Omental fat pad (tissue), 4 donors: ENCODE data around the gene WFIKKN1. TPM values are rescaled to one million over a fixed set of nuclear protein-coding genes. Genes with fewer than 3 reads are reported as not detected.

ENCODE experiments used
- ATAC-seq: fragments of 150-250 bp; one replicate; pipeline ENCODE4 v1.9.1; 2016; ENCODE audit warnings: mild to moderate bottlenecking, moderate library complexity; ENCODE audit not compliant: low FRiP score
- DNase-seq: peaks from one replicate; pipeline ENCODE4 v3.0.0-alpha.2; 2019; ENCODE audit warnings: low spot score
- total RNA-seq, 4 donors: library from RNA; depleted of rRNA; stranded (reverse); fragments of >200 nt; gene quantifications; one replicate each; pipeline ENCODE4 v1.1.0, GENCODE V29; 2016
- TF ChIP-seq, protein P1 (sequence below), 3 donors: fragments of 450-650 bp; IDR thresholded peaks; one replicate each; pipeline ENCODE4 v1.5.1; 2016 to 2017; ENCODE audit warnings: antibody characterized with exemption in 3 of 3, mild to moderate bottlenecking in 3 of 3, moderate library complexity in 2 of 3

The WFIKKN1 gene
- total RNA-seq, 4 donors from 2014 or later: 0.19 to 0.63 (median 0.25) TPM; not detected in 1

DNA sequence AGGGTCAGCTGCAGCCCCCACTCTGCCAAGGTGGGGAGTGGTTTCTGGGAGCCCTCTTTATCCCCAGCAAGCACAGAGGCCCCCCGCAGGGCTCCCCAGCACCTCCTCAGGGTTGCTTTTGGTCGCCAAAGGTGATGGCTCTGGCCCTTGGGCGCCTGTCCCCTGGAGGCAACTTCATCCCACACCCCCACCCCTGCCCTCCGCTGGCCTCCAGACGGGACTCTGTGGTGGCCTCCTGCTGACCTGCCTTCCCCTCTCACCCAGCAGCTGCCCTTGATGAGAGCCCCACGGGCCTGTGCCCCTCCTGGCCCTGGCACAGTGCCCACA is 29.3 kb downstream of the WFIKKN1 start:
- ATAC-seq (no peak), DNase-seq (no peak)
- TF ChIP-seq, protein P1, sequence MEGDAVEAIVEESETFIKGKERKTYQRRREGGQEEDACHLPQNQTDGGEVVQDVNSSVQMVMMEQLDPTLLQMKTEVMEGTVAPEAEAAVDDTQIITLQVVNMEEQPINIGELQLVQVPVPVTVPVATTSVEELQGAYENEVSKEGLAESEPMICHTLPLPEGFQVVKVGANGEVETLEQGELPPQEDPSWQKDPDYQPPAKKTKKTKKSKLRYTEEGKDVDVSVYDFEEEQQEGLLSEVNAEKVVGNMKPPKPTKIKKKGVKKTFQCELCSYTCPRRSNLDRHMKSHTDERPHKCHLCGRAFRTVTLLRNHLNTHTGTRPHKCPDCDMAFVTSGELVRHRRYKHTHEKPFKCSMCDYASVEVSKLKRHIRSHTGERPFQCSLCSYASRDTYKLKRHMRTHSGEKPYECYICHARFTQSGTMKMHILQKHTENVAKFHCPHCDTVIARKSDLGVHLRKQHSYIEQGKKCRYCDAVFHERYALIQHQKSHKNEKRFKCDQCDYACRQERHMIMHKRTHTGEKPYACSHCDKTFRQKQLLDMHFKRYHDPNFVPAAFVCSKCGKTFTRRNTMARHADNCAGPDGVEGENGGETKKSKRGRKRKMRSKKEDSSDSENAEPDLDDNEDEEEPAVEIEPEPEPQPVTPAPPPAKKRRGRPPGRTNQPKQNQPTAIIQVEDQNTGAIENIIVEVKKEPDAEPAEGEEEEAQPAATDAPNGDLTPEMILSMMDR (IDR thresholded peaks at IDR 0.05): no peak

DNA sequence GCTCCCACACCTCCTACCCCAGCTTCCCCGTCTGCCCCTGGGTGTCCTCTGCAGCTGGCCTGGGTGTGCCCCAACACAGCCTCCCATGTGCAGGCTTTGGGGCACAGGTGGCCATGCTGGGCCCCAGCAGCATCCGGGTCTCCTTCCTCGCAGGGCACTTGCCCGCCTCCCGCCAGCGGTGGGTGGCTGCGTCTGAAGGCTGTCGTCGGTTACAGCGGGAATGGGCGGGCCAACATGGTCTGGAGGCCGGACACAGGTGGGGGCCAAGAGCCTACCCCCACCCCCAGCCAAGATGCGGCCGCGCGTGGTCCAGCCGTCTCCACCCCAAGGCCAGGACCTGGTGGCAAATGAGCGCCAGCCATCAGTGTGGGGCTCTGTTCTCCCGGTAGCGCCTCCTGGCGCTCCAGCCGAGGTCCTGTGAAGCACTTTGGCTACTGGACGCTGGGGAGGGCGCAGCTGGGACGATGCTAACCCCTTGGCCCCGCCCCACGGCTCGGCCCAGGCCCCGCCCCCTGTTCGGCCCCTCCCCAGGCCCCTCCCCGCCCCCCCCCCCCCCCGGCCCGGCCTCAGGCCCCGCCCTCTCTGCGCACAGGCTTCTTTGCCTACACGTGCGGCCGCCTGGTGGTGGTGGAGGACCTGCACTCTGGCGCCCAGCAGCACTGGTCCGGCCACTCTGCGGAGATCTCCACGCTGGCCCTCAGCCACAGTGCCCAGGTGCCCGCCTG is 29.8 kb downstream of the WFIKKN1 start:
- peak; percentile 52 for ATAC-seq
- peak; percentile 55 for DNase-seq
- TF ChIP-seq, protein P1 (IDR thresholded peaks at IDR 0.05): no peak

DNA sequence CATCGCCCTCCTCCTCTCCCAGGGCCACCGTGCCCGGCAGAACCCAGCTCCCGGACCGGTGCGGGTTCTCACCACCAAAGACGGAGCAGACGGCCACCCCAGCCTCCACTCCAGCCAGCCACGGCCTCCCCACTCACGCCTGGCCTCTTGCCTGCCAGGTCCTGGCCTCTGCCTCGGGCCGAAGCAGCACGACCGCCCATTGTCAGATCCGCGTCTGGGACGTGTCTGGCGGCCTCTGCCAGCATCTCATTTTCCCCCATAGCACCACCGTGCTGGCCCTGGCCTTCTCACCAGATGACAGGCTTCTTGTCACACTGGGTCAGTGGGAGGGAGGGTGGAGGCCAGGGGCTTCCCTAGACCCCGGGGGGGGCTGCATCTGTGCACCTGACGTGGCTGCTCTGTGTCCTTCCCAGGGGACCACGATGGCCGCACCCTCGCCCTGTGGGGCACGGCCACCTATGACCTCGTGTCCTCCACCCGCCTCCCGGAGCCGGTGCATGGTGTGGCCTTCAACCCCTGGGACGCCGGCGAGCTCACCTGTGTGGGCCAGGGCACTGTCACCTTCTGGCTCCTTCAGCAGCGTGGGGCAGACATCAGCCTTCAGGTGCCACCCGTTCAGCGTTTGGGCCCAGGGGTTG is 30.5 kb downstream of the WFIKKN1 start:
- ATAC-seq: no peak
- TF ChIP-seq, protein P1 (IDR thresholded peaks at IDR 0.05): no peak
- DNase-seq: no peak

DNA sequence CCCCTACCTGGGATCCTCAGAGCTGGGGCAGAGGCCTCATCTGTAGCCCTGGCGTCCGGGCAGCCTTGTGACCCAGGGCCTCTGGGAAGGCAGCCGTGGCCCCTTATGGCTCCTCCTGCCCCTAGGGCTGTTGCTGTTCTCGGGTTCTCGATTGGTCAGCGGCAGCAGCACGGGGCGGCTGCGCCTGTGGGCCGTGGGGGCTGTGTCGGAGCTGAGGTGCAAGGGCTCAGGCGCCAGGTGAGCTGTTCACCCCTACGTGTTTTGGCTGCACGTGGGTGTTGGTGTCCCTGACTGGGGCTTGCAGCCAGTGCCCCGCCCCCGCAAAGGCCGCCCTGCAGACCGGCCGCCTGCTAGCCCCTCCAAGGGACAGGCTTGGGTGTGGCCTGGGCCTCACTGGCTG is 31.3 kb downstream of the WFIKKN1 start:
- TF ChIP-seq, protein P1 (IDR thresholded peaks at IDR 0.05): no peak
- ATAC-seq: no peak
- no peak for DNase-seq

DNA sequence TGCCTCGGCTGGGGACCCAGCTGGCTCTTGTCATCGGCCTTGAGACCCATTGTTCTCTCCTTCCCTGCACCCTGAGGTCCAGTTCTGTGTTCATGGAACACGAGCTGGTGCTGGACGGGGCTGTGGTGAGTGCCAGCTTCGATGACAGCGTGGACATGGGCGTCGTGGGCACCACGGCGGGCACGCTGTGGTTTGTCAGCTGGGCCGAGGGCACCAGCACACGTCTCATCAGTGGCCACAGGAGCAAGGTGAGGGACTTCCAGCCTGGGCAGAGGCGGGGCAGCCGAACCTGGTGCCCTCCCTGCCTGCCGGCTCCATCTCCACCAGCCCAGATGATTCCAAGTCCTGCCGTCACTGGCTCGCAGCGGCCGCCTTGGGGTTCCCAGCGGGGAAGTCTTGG is 31.8 kb downstream of the WFIKKN1 start:
- no peak for DNase-seq
- ATAC-seq: no peak
- TF ChIP-seq, protein P1 (IDR thresholded peaks at IDR 0.05): no peak

DNA sequence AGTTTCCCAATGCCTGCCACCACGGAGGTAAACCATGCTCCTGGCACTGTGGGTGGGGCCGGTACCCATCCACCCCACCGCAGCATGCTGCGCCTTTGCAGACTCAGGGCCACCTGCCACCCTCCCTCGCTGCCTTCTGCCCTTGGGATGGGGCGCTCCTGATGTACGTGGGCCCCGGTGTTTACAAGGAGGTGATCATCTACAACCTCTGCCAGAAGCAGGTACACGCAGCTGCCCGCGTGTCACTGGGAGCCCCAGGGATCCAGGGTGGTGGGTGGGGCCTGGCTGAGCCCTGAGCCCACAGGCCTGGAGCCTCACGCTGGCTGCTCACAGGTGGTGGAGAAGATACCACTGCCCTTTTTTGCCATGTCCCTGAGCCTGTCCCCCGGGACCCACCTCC is 35.8 kb downstream of the WFIKKN1 start:
- ATAC-seq: no peak
- TF ChIP-seq, protein P1 (IDR thresholded peaks at IDR 0.05): no peak

More for the DNA sequence above, 35.8 kb downstream of the WFIKKN1 start:
- no peak for DNase-seq
